ENCODE data around the gene CLEC4M. TPM values are rescaled to one million over a fixed set of nuclear protein-coding genes. Genes with fewer than 3 reads are reported as not detected.
"Not testable (repeated sequence)": the region's sequence is repeated elsewhere in the genome, so short reads cannot be mapped to it uniquely, and the experiment has no call there.

CLEC4M gene
- total RNA-seq, 1 donor from 2014 or later = not detected

GRCh38 chr19:7767487-7767886 lies 4.4 kb downstream of the CLEC4M start:
- intact Hi-C loops (cut with DNase I) = no loop called here
- no peak for DNase-seq (ENCODE audit: low spot score)

GRCh38 chr19:7769171-7769570 lies 6.1 kb downstream of the CLEC4M start:
- intact Hi-C loops (cut with DNase I) = no loop called here

GRCh38 chr19:7771072-7771471 lies 8.0 kb downstream of the CLEC4M start:
- DNase-seq (ENCODE audit: low spot score) = no peak
- intact Hi-C loops (cut with DNase I) = no loop called here

More at GRCh38 chr19:7769171-7769570, 6.1 kb downstream of the CLEC4M start:
- DNase-seq (ENCODE audit: low spot score) = no peak

GRCh38 chr19:7772752-7773291 lies 9.8 kb downstream of the CLEC4M start:
- DNase-seq (ENCODE audit: low spot score) = no peak
- intact Hi-C loops (cut with DNase I) = no loop called here

GRCh38 chr19:7773841-7774240 lies 10.8 kb downstream of the CLEC4M start:
- DNase-seq (ENCODE audit: low spot score) = no peak
- intact Hi-C loops (cut with DNase I) = no loop called here

GRCh38 chr19:7775761-7776160 lies 12.7 kb downstream of the CLEC4M start:
- intact Hi-C loops (cut with DNase I) = no loop called here
- DNase-seq (ENCODE audit: low spot score) = no peak

- no peak for DNase-seq (ENCODE audit: low spot score)
- intact Hi-C loops (cut with DNase I) = no loop called here
Observed at GRCh38 chr19:7778081-7778480, 15.0 kb downstream of the CLEC4M start.

- DNase-seq (ENCODE audit: low spot score) = no peak
- intact Hi-C loops (cut with DNase I) = no loop called here
Observed at GRCh38 chr19:7779631-7780486, 16.8 kb downstream of the CLEC4M start.

- no peak for DNase-seq (ENCODE audit: low spot score)
- intact Hi-C loops (cut with DNase I) = no loop called here
Observed at GRCh38 chr19:7781157-7781556, 18.1 kb downstream of the CLEC4M start.

GRCh38 chr19:7783991-7784423 lies 21.0 kb downstream of the CLEC4M start:
- DNase-seq (ENCODE audit: low spot score) = no peak
- intact Hi-C loops (cut with DNase I) = no loop called here

GRCh38 chr19:7784856-7785255 lies 21.8 kb downstream of the CLEC4M start:
- intact Hi-C loops (cut with DNase I) = no loop called here
- DNase-seq (ENCODE audit: low spot score) = no peak

GRCh38 chr19:7787141-7787540 lies 24.1 kb downstream of the CLEC4M start:
- DNase-seq (ENCODE audit: low spot score) = no peak
- intact Hi-C loops (cut with DNase I) = no loop called here

GRCh38 chr19:7787602-7788177 lies 24.6 kb downstream of the CLEC4M start:
- DNase-seq (ENCODE audit: low spot score) = no peak
- intact Hi-C loops (cut with DNase I) = no loop called here

- DNase-seq (ENCODE audit: low spot score) = no peak
- intact Hi-C loops (cut with DNase I) = no loop called here
Observed at GRCh38 chr19:7788178-7788932, 25.3 kb downstream of the CLEC4M start.

- intact Hi-C loops (cut with DNase I) = no loop called here
- DNase-seq (ENCODE audit: low spot score) = no peak
Observed at GRCh38 chr19:7788933-7789323, 25.9 kb downstream of the CLEC4M start.

- intact Hi-C loops (cut with DNase I) = no loop called here
- no peak for DNase-seq (ENCODE audit: low spot score)
Observed at GRCh38 chr19:7789447-7789846, 26.4 kb downstream of the CLEC4M start.

GRCh38 chr19:7790416-7790815 lies 27.4 kb downstream of the CLEC4M start:
- intact Hi-C loops (cut with DNase I) = loop anchor here (10.0 kb wide), 1 partner anchor 686 kb away; no protein-coding TSS in a partner anchor

GRCh38 chr19:7792281-7792680 lies 29.2 kb downstream of the CLEC4M start:
- DNase-seq (ENCODE audit: low spot score) = no peak
- intact Hi-C loops (cut with DNase I) = loop anchor here (10.0 kb wide), 1 partner anchor 687 kb away; no protein-coding TSS in a partner anchor

More at GRCh38 chr19:7790416-7790815, 27.4 kb downstream of the CLEC4M start:
- DNase-seq (ENCODE audit: low spot score) = no peak

- DNase-seq (ENCODE audit: low spot score) = not testable (repeated sequence)
- intact Hi-C loops (cut with DNase I) = loop anchor here (10.0 kb wide), 1 partner anchor 688 kb away; no protein-coding TSS in a partner anchor
Observed at GRCh38 chr19:7792701-7793100, 29.7 kb downstream of the CLEC4M start.

GRCh38 chr19:7793493-7793892 lies 30.4 kb downstream of the CLEC4M start:
- no peak for DNase-seq (ENCODE audit: low spot score)
- intact Hi-C loops (cut with DNase I) = loop anchor here (10.0 kb wide), 1 partner anchor 689 kb away; no protein-coding TSS in a partner anchor
